Rectal smooth muscle tissue (tissue), 1 donor: ENCODE results near the gene MGRN1.

ENCODE experiments used
- H3K27ac ChIP-seq: one replicate; pipeline ENCODE4 v1.7.0; 2013; ENCODE audit warnings: low read depth, low read length, inconsistent platforms
- H3K27me3 ChIP-seq: one replicate; pipeline ENCODE4 v1.7.0; 2013; ENCODE audit warnings: low read length; ENCODE audit not compliant: control insufficient read depth, insufficient read depth
- H3K36me3 ChIP-seq: one replicate; pipeline ENCODE4 v1.7.0; 2013; ENCODE audit warnings: low read length; ENCODE audit not compliant: control insufficient read depth, insufficient read depth
- H3K4me1 ChIP-seq: one replicate; pipeline ENCODE4 v1.7.0; 2013; ENCODE audit warnings: low read length; ENCODE audit not compliant: control insufficient read depth, insufficient read depth
- H3K4me3 ChIP-seq: one replicate; pipeline ENCODE4 v1.7.0; 2013; ENCODE audit warnings: low read length
- H3K9ac ChIP-seq: one replicate; pipeline ENCODE4 v1.7.0; 2013; ENCODE audit warnings: low read length

Gene MGRN1

GRCh38 chr16:4624015-4624826, at the start of gene MGRN1:
Gene MGRN1, plus strand, starts transcription at chr16:4624826. Its CDS starts 135 bp downstream, at chr16:4624961.
- Histone ChIP-seq H3K27ac (peak within 1 kb of the TSS; percentile 97), H3K27me3 (no peaks in the 10 kb centered on the region), H3K4me3 (peak within 1 kb of the TSS; percentile 95), H3K9ac (peak within 1 kb of the TSS; percentile 97), H3K4me1 (peaks cover 11% of the 10 kb centered on the region), H3K36me3 (no peaks in the 10 kb centered on the region)

- Histone ChIP-seq H3K27me3 (peaks cover 3% of the 10 kb centered on the region), H3K36me3 (no peaks in the 10 kb centered on the region), H3K27ac (no peak overlapping the region), H3K4me1 (no peaks in the 10 kb centered on the region), H3K4me3 (no peak overlapping the region), H3K9ac (no peak overlapping the region)
These were observed 49.5 kb upstream of the MGRN1 start for GRCh38 chr16:4574919-4575705.

- Histone ChIP-seq H3K4me1 (no peaks in the 10 kb centered on the region), H3K27me3 (peaks cover 3% of the 10 kb centered on the region), H3K4me3 (no peak overlapping the region), H3K9ac (no peak overlapping the region), H3K36me3 (no peaks in the 10 kb centered on the region), H3K27ac (no peak overlapping the region)
These were observed 48.6 kb upstream of the MGRN1 start for GRCh38 chr16:4576008-4576407.

- Histone ChIP-seq H3K27me3 (no peaks in the 10 kb centered on the region), H3K9ac (no peak overlapping the region), H3K4me1 (no peaks in the 10 kb centered on the region), H3K36me3 (no peaks in the 10 kb centered on the region), H3K27ac (no peak overlapping the region), H3K4me3 (no peak overlapping the region)
These were observed 45.6 kb upstream of the MGRN1 start for GRCh38 chr16:4578961-4579530.

- no peak overlapping the region for H3K27ac ChIP-seq
- H3K9ac ChIP-seq: no peak overlapping the region
- no peaks in the 10 kb centered on the region for H3K36me3 ChIP-seq
- no peak overlapping the region for H3K4me3 ChIP-seq
- H3K27me3 ChIP-seq: no peaks in the 10 kb centered on the region
- H3K4me1 ChIP-seq: no peaks in the 10 kb centered on the region
These were observed 44.4 kb upstream of the MGRN1 start for GRCh38 chr16:4580250-4580649.

DNA sequence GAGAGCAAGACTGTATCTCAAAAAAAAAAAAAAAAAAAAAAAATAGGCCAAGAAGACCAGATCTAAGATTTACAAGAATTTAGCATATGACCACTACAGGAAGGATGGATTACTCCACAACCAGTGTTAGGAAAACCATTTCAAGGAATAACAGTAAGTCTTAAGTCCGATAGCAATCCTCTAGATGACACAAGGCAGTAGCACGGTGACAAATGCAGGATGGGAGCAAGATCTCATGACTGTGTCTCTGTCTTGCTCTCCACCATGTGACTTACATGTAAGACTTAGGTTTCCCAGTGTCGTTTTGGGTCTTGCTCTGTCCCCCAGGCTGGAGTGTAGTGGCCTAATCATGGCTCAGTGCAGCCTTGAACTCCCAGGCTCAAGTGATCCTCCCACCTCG, 40.7 kb upstream of the MGRN1 start:
- Histone ChIP-seq H3K4me3 (no peak overlapping the region), H3K27me3 (peaks cover 4% of the 10 kb centered on the region), H3K36me3 (no peaks in the 10 kb centered on the region), H3K9ac (no peak overlapping the region), H3K27ac (no peak overlapping the region), H3K4me1 (no peaks in the 10 kb centered on the region)

- Histone ChIP-seq H3K27ac (no peak overlapping the region), H3K9ac (no peak overlapping the region), H3K4me3 (no peak overlapping the region), H3K36me3 (no peaks in the 10 kb centered on the region), H3K27me3 (peaks cover 4% of the 10 kb centered on the region), H3K4me1 (no peaks in the 10 kb centered on the region)
These were observed 38.3 kb upstream of the MGRN1 start for GRCh38 chr16:4586291-4586690.

- no peaks in the 10 kb centered on the region for H3K36me3 ChIP-seq
- H3K4me1 ChIP-seq: no peaks in the 10 kb centered on the region
- peaks cover 4% of the 10 kb centered on the region for H3K27me3 ChIP-seq
- no peak overlapping the region for H3K4me3 ChIP-seq
- H3K27ac ChIP-seq: no peak overlapping the region
- no peak overlapping the region for H3K9ac ChIP-seq
These were observed 36.2 kb upstream of the MGRN1 start for GRCh38 chr16:4588386-4588785.

DNA sequence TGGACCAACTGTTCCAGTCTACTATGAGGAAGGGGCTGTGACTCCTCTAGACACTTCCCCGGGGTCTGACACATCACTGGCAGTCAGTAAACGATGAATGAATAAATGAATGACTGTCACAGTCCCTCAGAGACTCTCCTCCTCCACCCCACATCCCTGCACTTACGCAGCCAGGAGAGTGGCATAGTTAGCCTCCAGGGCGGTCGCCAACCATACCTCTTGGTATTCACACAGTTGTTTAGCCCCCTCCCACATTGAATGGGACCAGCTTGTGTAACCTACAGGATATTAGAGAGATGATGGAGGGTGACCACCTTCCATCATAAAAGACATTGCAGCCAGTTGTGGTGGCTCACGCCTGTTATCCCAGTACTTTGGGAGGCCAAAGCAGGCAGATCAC, 35.7 kb upstream of the MGRN1 start:
- Histone ChIP-seq H3K9ac (no peak overlapping the region), H3K27ac (no peak overlapping the region), H3K4me1 (no peaks in the 10 kb centered on the region), H3K4me3 (no peak overlapping the region), H3K27me3 (peaks cover 4% of the 10 kb centered on the region), H3K36me3 (no peaks in the 10 kb centered on the region)

DNA sequence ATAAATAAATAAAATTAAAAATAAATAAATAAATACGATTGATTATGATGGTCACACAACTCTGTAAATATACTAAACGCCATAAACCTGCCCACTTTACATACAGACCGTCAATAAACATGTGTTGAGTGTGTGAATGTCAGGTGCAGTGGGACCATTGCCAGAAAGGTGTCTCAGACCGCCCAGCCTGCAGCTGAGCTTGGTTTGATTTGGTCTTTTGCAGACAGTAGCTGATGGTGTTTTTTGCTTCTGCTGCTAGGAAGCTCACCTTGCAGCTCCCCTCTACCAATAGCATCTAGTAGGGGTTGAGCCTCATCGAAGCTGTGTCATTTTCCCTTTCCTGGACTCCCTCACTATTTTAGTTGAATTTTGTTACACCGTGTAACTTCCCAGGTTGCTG, 33.4 kb upstream of the MGRN1 start:
- Histone ChIP-seq H3K27ac (no peak overlapping the region), H3K9ac (no peak overlapping the region), H3K4me3 (no peak overlapping the region), H3K27me3 (peaks cover 4% of the 10 kb centered on the region), H3K36me3 (no peaks in the 10 kb centered on the region), H3K4me1 (no peaks in the 10 kb centered on the region)

DNA sequence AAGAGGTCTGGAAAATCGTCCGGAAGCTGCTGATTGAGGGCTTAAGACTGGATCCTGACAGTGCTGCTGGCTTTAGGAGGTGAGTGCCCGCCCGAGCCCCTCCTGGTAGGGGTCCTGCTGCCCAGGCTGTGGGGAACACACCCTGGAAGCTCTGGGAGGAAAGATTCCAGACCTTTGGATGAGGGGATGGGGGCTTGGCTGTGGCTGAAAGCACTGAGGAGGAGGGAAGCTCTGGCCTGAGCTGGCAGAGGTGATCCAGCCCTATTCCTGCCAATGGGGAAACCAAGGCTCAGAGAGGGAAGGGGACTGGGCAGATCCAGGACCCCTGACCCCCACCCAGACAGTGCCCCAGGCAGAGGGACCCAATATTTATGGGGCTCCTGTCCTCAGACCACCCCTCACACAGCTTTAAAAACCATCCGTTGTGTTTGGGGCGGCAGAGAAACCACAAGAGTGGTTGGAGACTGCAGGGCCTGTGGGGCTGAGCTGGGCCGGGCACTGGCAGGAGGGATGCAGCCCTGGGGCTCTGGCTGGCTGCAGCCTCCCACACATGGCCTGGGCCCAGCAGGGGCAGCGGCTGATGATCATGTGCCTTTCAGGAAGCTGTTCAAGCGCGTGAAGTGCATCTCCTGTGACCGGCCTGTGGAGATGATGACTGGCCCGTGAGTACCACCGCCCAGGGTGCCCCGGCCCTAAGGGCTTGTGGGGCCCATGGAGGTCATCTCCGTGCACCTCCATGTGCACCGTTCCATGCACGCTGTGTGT, 32.7 kb upstream of the MGRN1 start:
- Histone ChIP-seq H3K27me3 (no peaks in the 10 kb centered on the region), H3K4me1 (no peaks in the 10 kb centered on the region), H3K36me3 (no peaks in the 10 kb centered on the region)

GRCh38 chr16:4593086-4593485, 31.5 kb upstream of the MGRN1 start:
- Histone ChIP-seq H3K36me3 (no peaks in the 10 kb centered on the region), H3K4me3 (no peak overlapping the region), H3K27me3 (no peaks in the 10 kb centered on the region), H3K9ac (no peak overlapping the region), H3K27ac (no peak overlapping the region), H3K4me1 (no peaks in the 10 kb centered on the region)

More for the DNA sequence above, 32.7 kb upstream of the MGRN1 start:
- Histone ChIP-seq H3K4me3 (no peak overlapping the region), H3K27ac (no peak overlapping the region), H3K9ac (no peak overlapping the region)
